GM12878 (cell line): Measurements from ENCODE around the gene RFX3. TPM values are rescaled to one million over a fixed set of nuclear protein-coding genes. Genes with fewer than 3 reads are reported as not detected.

Source experiments
- ATAC-seq: fragments of 200-7000 bp; cut with Tn5 transposase; 3 replicates; pipeline ENCODE4 v1.9.1; 2020; ENCODE audit warnings: mild to moderate bottlenecking, moderate library complexity
- BruUV-seq: library from RNA; stranded (reverse); fragments of 400-500 nt; replicated peaks from 2 replicates; lab custom pipeline; 2021; lab: Mats Ljungman, UMichigan
- CTCF ChIA-PET: fragments of 300-600 bp; sonication (Branson Sonifier 250); formaldehyde crosslinking; extraction: SDS; loops from one replicate; lab custom pipeline; 2021; ENCODE audit warnings: inconsistent platforms; lab: Yijun Ruan, JAX
- POLR2A ChIA-PET: fragments of 350-600 bp; formaldehyde crosslinking; extraction: SDS; loops from one replicate; lab custom pipeline; 2021; ENCODE audit warnings: inconsistent platforms; lab: Charles Lee
- RAD21 ChIA-PET: fragments of 300-600 bp; sonication (Branson Sonifier 250); formaldehyde crosslinking; loops from one replicate; lab custom pipeline; 2023; ENCODE audit warnings: antibody characterized with exemption; ENCODE audit not compliant: unreplicated experiment; lab: Charles Lee
- SMC1A ChIA-PET: fragments of 300-600 bp; sonication (Branson Sonifier 250); formaldehyde crosslinking; loops from one replicate; lab custom pipeline; 2023; ENCODE audit not compliant: unreplicated experiment, uncharacterized antibody; lab: Charles Lee
- DNase-seq: peaks from one replicate; pipeline ENCODE4 v3.0.0-alpha.2; 2011; ENCODE audit warnings: low read depth, low spot score
- FAIRE-seq: peaks from 3 replicates; lab custom pipeline; 2011; peaks lifted over from hg19 to GRCh38; lab: Jason Lieb, UNC
- H2AFZ ChIP-seq: 2 replicates; pipeline ENCODE4 v1.6.0; 2011; ENCODE audit warnings: low read depth, low read length, control low read depth; ENCODE audit not compliant: control insufficient read depth
- H3K27ac ChIP-seq: 2 replicates; pipeline ENCODE4 v1.5.1; 2011; ENCODE audit warnings: control low read depth; ENCODE audit not compliant: control insufficient read depth, insufficient read depth
- H3K27me3 ChIP-seq, 2 experiments: replicated peaks in 1 of 2; 2 replicates each; pipeline versions ENCODE4 v1.6.0 to v1.6.1; 2011; ENCODE audit warnings: low read length in 1 of 2; ENCODE audit not compliant: control insufficient read depth in 2 of 2, insufficient read depth in 2 of 2
- H3K36me3 ChIP-seq, 2 experiments: 2 replicates each; pipeline ENCODE4 v1.5.1; 2011; ENCODE audit warnings: low read length in 1 of 2; ENCODE audit not compliant: control insufficient read depth in 2 of 2, insufficient read depth in 2 of 2
- H3K4me1 ChIP-seq: 2 replicates; pipeline ENCODE4 v1.6.1; 2011; ENCODE audit warnings: mild to moderate bottlenecking, low read length, moderate library complexity, mixed read lengths; ENCODE audit not compliant: control insufficient read depth, insufficient read depth
- H3K4me2 ChIP-seq: 2 replicates; pipeline ENCODE4 v1.6.0; 2011; ENCODE audit warnings: control low read depth; ENCODE audit not compliant: control insufficient read depth, insufficient read depth
- H3K4me3 ChIP-seq: fragments of 200-600 bp; sonication (generic); 2 replicates; pipeline ENCODE4 v1.5.1; 2016
- H3K79me2 ChIP-seq: 2 replicates; pipeline ENCODE4 v1.6.0; 2011; ENCODE audit warnings: low read length; ENCODE audit not compliant: control insufficient read depth, insufficient read depth
- H3K9ac ChIP-seq: 2 replicates; pipeline ENCODE4 v1.8.0; 2011; ENCODE audit warnings: low read length, control low read depth, mixed read lengths; ENCODE audit not compliant: control insufficient read depth, insufficient read depth
- H3K9me3 ChIP-seq: replicated peaks from 3 replicates; pipeline ENCODE4 v1.5.1; 2011; ENCODE audit warnings: mild to moderate bottlenecking, low read length; ENCODE audit not compliant: control insufficient read depth, insufficient read depth
- H4K20me1 ChIP-seq: 2 replicates; pipeline ENCODE4 v1.6.0; 2011; ENCODE audit not compliant: control insufficient read depth, insufficient read depth
- ATF2 ChIP-seq: IDR thresholded peaks from 2 replicates; pipeline ENCODE4 v1.6.1; 2012; ENCODE audit warnings: low read length, inconsistent platforms
- CBX3 ChIP-seq: fragments of 200-600 bp; sonication (generic); IDR thresholded peaks from 2 replicates; pipeline ENCODE4 v1.6.1; 2016; ENCODE audit warnings: low read depth, borderline replicate concordance
- CHD4 ChIP-seq: fragments of 200-600 bp; sonication (generic); IDR thresholded peaks from 2 replicates; pipeline ENCODE4 v1.6.1; 2016; ENCODE audit warnings: mild to moderate bottlenecking
- CREM ChIP-seq: IDR thresholded peaks from 2 replicates; pipeline ENCODE4 v1.6.1; 2014; ENCODE audit warnings: antibody characterized with exemption, low read depth
- E4F1 ChIP-seq: fragments of 450-650 bp; IDR thresholded peaks from 2 replicates; pipeline ENCODE4 v1.6.1; 2018; ENCODE audit warnings: borderline replicate concordance, mild to moderate bottlenecking; ENCODE audit not compliant: partially characterized antibody
- GABPA ChIP-seq: IDR thresholded peaks from 2 replicates; pipeline ENCODE4 v1.6.1; 2014; ENCODE audit warnings: antibody characterized with exemption, low read depth, mild to moderate bottlenecking, inconsistent platforms
- GATAD2B ChIP-seq: fragments of 450-650 bp; conservative IDR thresholded peaks from 2 replicates; pipeline ENCODE4 v1.6.1; 2017; ENCODE audit warnings: low read depth, mild to moderate bottlenecking, moderate library complexity
- IKZF1 ChIP-seq: fragments of 450-650 bp; conservative IDR thresholded peaks from 2 replicates; pipeline ENCODE4 v1.6.1; 2017; ENCODE audit warnings: antibody characterized with exemption, mild to moderate bottlenecking
- IKZF2 ChIP-seq, 2 experiments: fragments of 450-650 bp; IDR thresholded peaks; 2 replicates each; pipeline ENCODE4 v1.6.1; 2017; ENCODE audit warnings: mild to moderate bottlenecking in 2 of 2, moderate library complexity in 2 of 2
- JUNB ChIP-seq: IDR thresholded peaks from 2 replicates; pipeline ENCODE4 v1.6.1; 2016; ENCODE audit warnings: antibody characterized with exemption, mild to moderate bottlenecking
- MXI1 ChIP-seq: fragments of 150-350 bp; IDR thresholded peaks from 2 replicates; pipeline ENCODE4 v1.6.1; 2011; ENCODE audit warnings: low read depth, mild to moderate bottlenecking, inconsistent platforms, low read length, improper control_type of control experiment
- NRF1 ChIP-seq: conservative IDR thresholded peaks from 2 replicates; pipeline ENCODE4 v1.6.1; 2011; ENCODE audit warnings: mild to moderate bottlenecking, low read depth, low read length, improper control_type of control experiment
- POLR2AphosphoS2 ChIP-seq: IDR thresholded peaks from 2 replicates; pipeline ENCODE4 v1.6.1; 2011; ENCODE audit warnings: low read depth, mild to moderate bottlenecking, low read length, improper control_type of control experiment, moderate library complexity
- RB1 ChIP-seq: fragments of 450-650 bp; formaldehyde crosslinking; IDR thresholded peaks from 2 replicates; pipeline ENCODE4 v1.6.1; 2017; ENCODE audit warnings: mild to moderate bottlenecking, borderline replicate concordance
- RBBP5 ChIP-seq: fragments of 200-600 bp; sonication (generic); conservative IDR thresholded peaks from 2 replicates; pipeline ENCODE4 v1.6.1; 2016
- STAT3 ChIP-seq: IDR thresholded peaks from 2 replicates; pipeline ENCODE4 v1.6.1; 2011; ENCODE audit warnings: low read depth, low read length, improper control_type of control experiment
- ZNF622 ChIP-seq: fragments of 450-650 bp; IDR thresholded peaks from 2 replicates; pipeline ENCODE4 v1.6.1; 2017; ENCODE audit warnings: mild to moderate bottlenecking, inconsistent platforms
- WGBS: methylation state at CpG from one replicate; pipeline ENCODE4 v1.1.6; 2016; ENCODE audit warnings: low lambda C conversion rate; ENCODE audit not compliant: insufficient replicate concordance, insufficient coverage; ENCODE audit errors: missing lambda C conversion rate; 5-methylcytosine and 5-hydroxymethylcytosine counted together
- in situ Hi-C: fragments of 300-500 bp; cut with MboI; formaldehyde crosslinking; loops from 9 replicates; pipeline ENCODE4 v1.14.3; 2018; ENCODE audit warnings: mixed read lengths
- intact Hi-C: fragments of 100-400 bp; cut with micrococcal nuclease; formaldehyde crosslinking; loops from one replicate; pipeline ENCODE4 v1.14.2; 2022; ENCODE audit not compliant: unreplicated experiment
- polyA plus RNA-seq, 11 experiments: library from polyadenylated mRNA; depleted of rRNA in 4 of 11; unstranded in 6 of 11; stranded (reverse) in 5 of 11; fragments of >200 nt; fragmentation: Nextera tagmentation in 4 of 11; fragmentation: Illumina TruSeq in 1 of 11; extraction: Ambion mirVana in 4 of 11; extraction: Trizol in 1 of 11; gene quantifications; 1 replicate in 1 of 11; 2 replicates in 10 of 11; pipeline versions ENCODE4 v1.2.1 to v1.2.3, GENCODE V29; 2011 to 2016; ENCODE audit warnings: inconsistent platforms in 2 of 11, missing spikeins in 2 of 11, low read depth in 1 of 11
- total RNA-seq, 4 experiments: library from RNA; depleted of rRNA in 3 of 4; stranded (reverse); fragments of >200 nt in 3 of 4; fragmentation: Illumina TruSeq in 1 of 4; extraction: Trizol in 1 of 4; gene quantifications; 2 replicates each; pipeline versions ENCODE4 v1.2.1 to v1.2.3, GENCODE V29; 2013 to 2021
- TF ChIP-seq, protein P1 (sequence below): fragments of 150-350 bp; IDR thresholded peaks from 2 replicates; pipeline ENCODE4 v1.6.1; 2016; ENCODE audit warnings: low read depth, low read length

RFX3 gene
- total and polyA plus RNA-seq, 10 of the 15 experiments (the other 5 are each of a cell fraction or from before 2014, with no cell fraction given) = 1.2 to 26.4 (median 6.7) TPM

GRCh38 chr9:3179711-3180110 lies 346.1 kb downstream of the RFX3 start (continued):
- TF ChIP-seq E4F1 (no peak), RBBP5 (no peak), STAT3 (no peak), NRF1 (no peak), IKZF1 (no peak), POLR2AphosphoS2 (no peak), GATAD2B (no peak)

- ChIA-PET POLR2A (no interaction called here), RAD21 (no interaction called here), SMC1A (no interaction called here), CTCF (interaction anchor here (1.8 kb wide), 1 partner anchor 318 kb away, joined by 4 read pairs; no protein-coding TSS in a partner anchor)
- Histone ChIP-seq H3K9ac (no peak overlapping the region), H3K27ac (no peak overlapping the region), H3K27me3 (peaks cover 7 to 9% of the 10 kb centered on the region in 2 experiments), H4K20me1 (no peaks in the 10 kb centered on the region), H3K4me2 (no peak overlapping the region), H3K36me3 (no peaks in the 10 kb centered on the region), H2AFZ (no peak overlapping the region), H3K4me3 (no peak overlapping the region), H3K79me2 (no peaks in the 10 kb centered on the region)
- FAIRE-seq (peak; percentile 27), DNase-seq (no peak)
- in situ Hi-C loops = no loop called here
- no TSS peak for BruUV-seq
- TF ChIP-seq, protein P1, sequence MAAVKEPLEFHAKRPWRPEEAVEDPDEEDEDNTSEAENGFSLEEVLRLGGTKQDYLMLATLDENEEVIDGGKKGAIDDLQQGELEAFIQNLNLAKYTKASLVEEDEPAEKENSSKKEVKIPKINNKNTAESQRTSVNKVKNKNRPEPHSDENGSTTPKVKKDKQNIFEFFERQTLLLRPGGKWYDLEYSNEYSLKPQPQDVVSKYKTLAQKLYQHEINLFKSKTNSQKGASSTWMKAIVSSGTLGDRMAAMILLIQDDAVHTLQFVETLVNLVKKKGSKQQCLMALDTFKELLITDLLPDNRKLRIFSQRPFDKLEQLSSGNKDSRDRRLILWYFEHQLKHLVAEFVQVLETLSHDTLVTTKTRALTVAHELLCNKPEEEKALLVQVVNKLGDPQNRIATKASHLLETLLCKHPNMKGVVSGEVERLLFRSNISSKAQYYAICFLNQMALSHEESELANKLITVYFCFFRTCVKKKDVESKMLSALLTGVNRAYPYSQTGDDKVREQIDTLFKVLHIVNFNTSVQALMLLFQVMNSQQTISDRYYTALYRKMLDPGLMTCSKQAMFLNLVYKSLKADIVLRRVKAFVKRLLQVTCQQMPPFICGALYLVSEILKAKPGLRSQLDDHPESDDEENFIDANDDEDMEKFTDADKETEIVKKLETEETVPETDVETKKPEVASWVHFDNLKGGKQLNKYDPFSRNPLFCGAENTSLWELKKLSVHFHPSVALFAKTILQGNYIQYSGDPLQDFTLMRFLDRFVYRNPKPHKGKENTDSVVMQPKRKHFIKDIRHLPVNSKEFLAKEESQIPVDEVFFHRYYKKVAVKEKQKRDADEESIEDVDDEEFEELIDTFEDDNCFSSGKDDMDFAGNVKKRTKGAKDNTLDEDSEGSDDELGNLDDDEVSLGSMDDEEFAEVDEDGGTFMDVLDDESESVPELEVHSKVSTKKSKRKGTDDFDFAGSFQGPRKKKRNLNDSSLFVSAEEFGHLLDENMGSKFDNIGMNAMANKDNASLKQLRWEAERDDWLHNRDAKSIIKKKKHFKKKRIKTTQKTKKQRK = no peak
- no peak for TF ChIP-seq IKZF2 (IDR thresholded peaks at IDR 0.05)
- no peak for TF ChIP-seq CHD4
- TF ChIP-seq CBX3 = no peak
- TF ChIP-seq RB1 = no peak
- TF ChIP-seq ZNF622 = no peak
- TF ChIP-seq MXI1 = no peak
- TF ChIP-seq GABPA = no peak
- TF ChIP-seq ATF2 = no peak
- TF ChIP-seq CREM = no peak
- no peak for TF ChIP-seq JUNB
- TF ChIP-seq, all 136 proteins: peak for 0
- no peaks in the 10 kb centered on the region for H3K4me1 ChIP-seq
- H3K9me3 ChIP-seq = no peaks in the 10 kb centered on the region
- ATAC-seq = no peak
- WGBS = 0% methylated on average over 1 of the region's 1 CpG
- intact Hi-C loops = no loop called here
These were observed 347.9 kb downstream of the RFX3 start for GRCh38 chr9:3177936-3178335.
